Prostate gland (tissue), 2 donors: Measurements from ENCODE around the gene VPS52. TPM values are rescaled to one million over a fixed set of nuclear protein-coding genes. Genes with fewer than 3 reads are reported as not detected.

ENCODE experiments used
- DNase-seq: peaks from one replicate; pipeline ENCODE4 v3.0.0-alpha.2; 2019; ENCODE audit warnings: low spot score
- H3K27ac ChIP-seq, 2 donors: fragments of 200-600 bp; sonication (generic); 2 replicates each; pipeline ENCODE4 v1.5.1; 2017 to 2019
- H3K27me3 ChIP-seq: fragments of 200-600 bp; sonication (generic); replicated peaks from 2 replicates; pipeline ENCODE4 v1.5.1; 2019; ENCODE audit not compliant: insufficient read depth
- H3K36me3 ChIP-seq, 2 donors: fragments of 200-600 bp; sonication (generic); 1 replicate in 1 of 2; 2 replicates in 1 of 2; pipeline versions ENCODE4 v1.5.1 to v1.8.1; 2017 to 2019
- H3K4me1 ChIP-seq: fragments of 200-600 bp; sonication (generic); replicated peaks from 2 replicates; pipeline ENCODE4 v1.5.1; 2019
- H3K4me3 ChIP-seq, 2 donors: fragments of 200-600 bp; sonication (generic); 2 replicates each; pipeline ENCODE4 v1.5.1; 2017 to 2019
- H3K9me3 ChIP-seq: fragments of 200-600 bp; sonication (generic); 2 replicates; pipeline ENCODE4 v1.5.1; 2017
- CTCF ChIP-seq, 4 experiments: fragments of 200-600 bp in 2 of 4; fragments of 450-650 bp in 2 of 4; sonication (generic) in 2 of 4; IDR thresholded peaks; 1 replicate in 3 of 4; 2 replicates in 1 of 4; pipeline ENCODE4 v1.5.1; 2016 to 2019; ENCODE audit warnings: antibody characterized with exemption in 4 of 4, mild to moderate bottlenecking in 2 of 4, moderate library complexity in 2 of 4
- POLR2A ChIP-seq: fragments of 450-650 bp; IDR thresholded peaks from one replicate; pipeline ENCODE4 v1.6.1; 2016; ENCODE audit warnings: antibody characterized with exemption, mild to moderate bottlenecking
- POLR2AphosphoS5 ChIP-seq: sonication (generic); formaldehyde crosslinking; IDR thresholded peaks from one replicate; pipeline ENCODE4 v1.6.1; 2017; ENCODE audit warnings: antibody characterized with exemption
- WGBS: methylation state at CpG from one replicate; pipeline ENCODE4 v1.1.5; 2018; 5-methylcytosine and 5-hydroxymethylcytosine counted together
- intact Hi-C: fragments of 100-400 bp; cut with DNase I; formaldehyde crosslinking; loops from one replicate; pipeline ENCODE4 v1.14.2; 2022
- total RNA-seq, 2 donors: library from RNA; depleted of rRNA; stranded (reverse); fragments of >200 nt; gene quantifications; one replicate each; pipeline ENCODE4 v1.1.0, GENCODE V29; 2016

Gene VPS52
- total RNA-seq, 2 donors from 2014 or later, result 42.2 to 55.0 TPM

GRCh38 chr6:33292996-33293682 lies 21.5 kb upstream of the VPS52 start:
- H3K27me3 ChIP-seq, result no peaks in the 10 kb centered on the region
- DNase-seq, result no peak
- H3K4me1 ChIP-seq, result peaks cover 9% of the 10 kb centered on the region
- no peak overlapping the region for H3K4me3 ChIP-seq
- 80% methylated on average over 16 of the region's 16 CpGs for WGBS
- H3K36me3 ChIP-seq, result peaks cover 0 to 3% of the 10 kb centered on the region in 2 donors
- no peaks in the 10 kb centered on the region for H3K9me3 ChIP-seq
- H3K27ac ChIP-seq, result no peak overlapping the region
- intact Hi-C loops, result no loop called here
- TF ChIP-seq POLR2AphosphoS5 (no peak), POLR2A (no peak), CTCF (IDR thresholded peaks at IDR 0.05) (no peak)

GRCh38 chr6:33290459-33290858 lies 18.8 kb upstream of the VPS52 start:
- Histone ChIP-seq H3K9me3 (no peaks in the 10 kb centered on the region), H3K36me3 (peaks cover 0 to 2% of the 10 kb centered on the region in 2 donors), H3K4me1 (peaks cover 15% of the 10 kb centered on the region), H3K4me3 (peak overlapping the region in 1 of 2 donors; percentile 66), H3K27ac (no peak overlapping the region), H3K27me3 (no peaks in the 10 kb centered on the region)
- DNase-seq, result no peak
- 63% methylated on average over 7 of the region's 7 CpGs for WGBS
- intact Hi-C loops, result no loop called here
- TF ChIP-seq POLR2A (no peak), CTCF (IDR thresholded peaks at IDR 0.05) (no peak), POLR2AphosphoS5 (no peak)

- WGBS, result 4% methylated on average over 14 of the region's 14 CpGs
- no peaks in the 10 kb centered on the region for H3K36me3 ChIP-seq
- intact Hi-C loops, result no loop called here
These were observed 18.2 kb upstream of the VPS52 start for GRCh38 chr6:33289784-33290315.

GRCh38 chr6:33288921-33289783 lies 17.5 kb upstream of the VPS52 start, which contains the start of the genes PFDN6 and WDR46:
Gene PFDN6, plus strand, starts transcription at chr6:33289601. Its CDS starts 256 bp downstream, at chr6:33289857.
Gene WDR46, minus strand, starts transcription at chr6:33289239. Its CDS starts 69 bp downstream, at chr6:33289170.
- TF ChIP-seq CTCF (IDR thresholded peaks at IDR 0.05), result no peak
- no peak for TF ChIP-seq POLR2A
- TF ChIP-seq POLR2AphosphoS5, result peak; percentile 96
- no peaks in the 10 kb centered on the region for H3K27me3 ChIP-seq
- peak within 1 kb of the TSS; percentile 83 to 88 for H3K27ac ChIP-seq
- H3K36me3 ChIP-seq, result no peaks in the 10 kb centered on the region
- WGBS, result under 1% methylated on average over 43 of the region's 43 CpGs
- H3K4me1 ChIP-seq, result peaks cover 11% of the 10 kb centered on the region
- DNase-seq, result peak; percentile 87
- intact Hi-C loops, result no loop called here
- H3K9me3 ChIP-seq, result no peaks in the 10 kb centered on the region
- H3K4me3 ChIP-seq, result peak within 1 kb of the TSS; percentile 66

More at GRCh38 chr6:33289784-33290315, 18.2 kb upstream of the VPS52 start:
- peaks cover 15% of the 10 kb centered on the region for H3K4me1 ChIP-seq
- H3K27ac ChIP-seq, result peak overlapping the region; percentile 83 to 88
- H3K27me3 ChIP-seq, result no peaks in the 10 kb centered on the region
- H3K4me3 ChIP-seq, result peak overlapping the region; percentile 66
- H3K9me3 ChIP-seq, result no peaks in the 10 kb centered on the region
- no peak for DNase-seq
- TF ChIP-seq POLR2A (no peak), CTCF (IDR thresholded peaks at IDR 0.05) (no peak), POLR2AphosphoS5 (no peak)
